Fibroblast of gingiva (primary cell): ENCODE measurements around the gene MST1R.
"Not testable (repeated sequence)": the region's sequence is repeated elsewhere in the genome, so short reads cannot be mapped to it uniquely, and the experiment has no call there.

ENCODE experiments used
- DNase-seq: peaks from one replicate; pipeline ENCODE4 v3.0.0-alpha.2; 2011; ENCODE audit warnings: low read depth

The MST1R gene

DNA sequence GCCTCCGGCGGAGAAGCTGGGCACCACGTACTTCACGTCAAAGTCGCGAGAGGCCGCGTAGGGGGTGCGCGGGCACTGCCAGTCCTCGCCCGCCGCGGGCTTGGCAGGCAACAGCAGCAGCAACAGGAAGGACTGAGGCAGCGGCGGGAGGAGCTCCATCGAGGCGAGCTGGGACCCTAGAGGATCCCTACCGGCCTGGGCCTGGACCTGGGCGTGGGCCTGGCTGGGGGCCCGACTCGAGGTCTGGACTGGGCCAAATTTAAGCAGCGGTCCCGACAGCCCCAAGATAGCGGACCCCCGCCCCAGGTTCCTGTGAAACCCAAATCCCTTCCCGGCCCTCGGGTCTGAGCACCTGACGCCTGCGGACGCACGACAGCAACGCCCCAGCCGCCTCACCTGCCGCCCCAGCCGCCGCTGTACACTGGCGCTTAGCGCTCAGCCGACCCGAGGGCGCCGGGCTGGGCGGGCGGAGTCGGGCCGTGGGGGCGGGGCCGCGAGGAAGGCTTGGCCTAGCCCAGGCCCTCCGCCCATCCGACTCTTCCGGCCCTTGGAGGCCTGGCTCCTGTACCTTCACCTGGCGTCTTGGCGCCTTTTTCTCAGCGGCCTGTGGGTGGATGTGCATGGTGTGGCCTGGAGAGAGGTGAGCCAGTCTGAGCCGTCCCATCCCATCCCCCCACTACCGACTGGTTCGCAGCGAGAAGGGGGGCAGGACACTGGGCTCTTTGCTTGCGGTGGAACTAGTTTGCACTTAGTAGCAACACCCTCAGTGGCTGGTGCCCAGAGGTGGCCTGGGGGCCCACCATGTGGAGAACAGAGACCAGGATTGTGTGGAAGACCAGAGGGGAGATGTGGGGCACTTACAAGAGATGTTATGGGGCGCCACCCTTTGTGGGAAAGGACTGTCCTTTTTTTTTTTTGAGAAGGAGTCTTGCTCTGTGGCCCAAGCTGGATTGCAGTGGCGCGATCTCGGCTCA lies at the start of gene MST1R:
Gene MST1R, minus strand, starts transcription at position 423 of the 974 bp plus-strand sequence. Its CDS starts 264 bp downstream, at position 159.
- DNase-seq: no peak

DNA sequence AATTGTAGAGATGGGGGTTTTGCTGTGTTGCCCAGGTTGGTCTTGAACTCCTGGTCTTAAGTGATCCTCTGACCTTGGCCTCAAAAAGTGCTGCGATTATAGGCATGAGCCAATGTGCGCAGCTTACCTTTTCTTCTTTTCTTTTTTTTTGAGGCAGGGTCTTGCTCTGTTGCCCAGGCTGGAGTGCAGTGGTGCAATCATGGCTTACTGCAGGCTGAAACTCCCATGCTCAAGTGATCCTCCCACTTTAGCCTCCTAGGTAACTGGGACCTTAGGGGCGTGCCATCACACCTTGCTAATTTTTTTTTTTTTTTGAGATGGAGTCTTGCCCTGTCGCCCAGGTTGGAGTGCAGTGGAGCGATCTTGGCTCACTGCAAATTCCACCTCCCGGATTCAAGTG lies 49.3 kb upstream of the MST1R start:
- DNase-seq: no peak

DNA sequence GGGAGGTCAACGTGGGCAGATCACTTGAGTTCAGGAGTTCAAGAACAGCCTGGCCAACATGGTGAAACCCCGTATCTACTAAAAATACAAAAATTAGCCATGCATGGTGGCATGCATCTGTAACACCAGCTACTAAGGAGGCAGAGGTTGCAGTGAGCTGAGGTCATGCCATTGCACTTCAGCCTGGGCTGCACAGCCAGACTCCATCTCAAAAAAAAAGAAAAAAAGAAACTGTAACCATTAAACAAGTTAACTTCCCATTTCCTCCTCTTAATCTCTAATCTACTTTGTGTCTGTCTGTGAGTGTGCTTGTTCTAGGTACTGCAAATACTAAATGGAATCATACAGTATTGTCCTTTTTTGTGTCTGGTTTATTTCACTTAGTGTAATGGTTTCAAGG lies 39.0 kb upstream of the MST1R start:
- no peak for DNase-seq

GRCh38 chr3:49940667-49941249 lies 37.1 kb upstream of the MST1R start:
- DNase-seq: no peak

DNA sequence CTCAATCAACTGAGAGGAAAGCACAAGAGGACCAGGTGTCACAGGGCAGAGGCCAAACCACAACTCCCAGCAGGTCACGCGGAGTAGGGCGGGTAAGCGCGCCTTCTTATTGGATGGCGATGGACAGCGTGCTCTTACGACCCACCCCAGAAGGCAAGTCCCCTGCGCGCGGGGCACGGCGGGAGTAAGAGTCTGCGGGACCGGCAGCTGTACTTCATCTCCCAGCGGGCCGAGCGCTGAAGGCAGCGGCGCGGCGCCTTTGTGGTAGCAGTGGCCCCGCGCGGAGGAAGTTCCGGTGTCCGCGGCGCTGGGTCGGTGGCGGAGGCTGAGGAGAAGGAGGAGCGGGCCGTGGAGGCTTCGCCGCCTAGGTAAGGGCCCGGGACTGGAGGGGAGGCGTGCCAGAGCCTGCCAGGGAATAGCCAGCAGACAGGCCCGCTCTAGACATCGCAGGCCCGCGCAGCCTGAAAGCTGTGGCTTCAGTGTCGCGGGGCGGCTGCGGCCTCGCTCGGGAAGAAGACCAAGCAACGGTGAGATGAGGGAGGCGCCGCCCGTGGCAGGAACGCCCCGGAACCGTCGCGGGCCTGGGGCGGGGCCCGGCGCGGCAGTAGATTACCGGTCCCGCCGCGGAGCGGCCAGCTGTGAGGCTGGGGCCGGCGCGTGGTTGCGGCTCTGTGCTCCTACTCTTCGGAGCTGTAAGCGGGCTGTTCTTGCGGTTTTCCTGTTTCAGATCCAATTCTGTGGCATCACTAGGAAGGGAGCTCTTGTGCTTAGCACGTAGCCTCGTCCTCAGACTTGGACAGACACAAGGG lies 36.4 kb upstream of the MST1R start, which contains the start of gene RBM6:
Gene RBM6, plus strand, starts transcription at position 293 of the 809 bp plus-strand sequence. CDS start 22,492 bp downstream, outside the sequence.
- DNase-seq: peak; percentile 98

DNA sequence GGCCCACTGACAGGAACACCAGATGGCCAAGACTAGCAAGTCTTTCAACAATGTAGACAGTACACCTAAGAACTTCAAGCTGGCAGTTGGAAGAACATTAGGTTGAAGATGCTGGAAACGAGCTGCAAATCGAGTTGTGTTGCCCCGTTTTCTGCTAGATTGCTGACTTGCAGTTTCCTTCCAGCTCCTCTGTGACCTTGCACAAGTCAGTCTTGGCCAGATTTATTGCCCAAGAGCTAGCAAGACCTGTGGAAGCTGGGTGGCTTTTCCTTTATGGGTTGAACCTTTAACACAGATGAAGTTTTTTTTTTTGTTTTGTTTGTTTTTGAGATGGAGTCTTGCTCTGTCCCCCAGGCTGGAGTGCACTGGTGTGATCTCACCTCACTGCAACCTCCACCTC lies 33.4 kb upstream of the MST1R start:
- DNase-seq: peak; percentile 18

GRCh38 chr3:49932281-49932680 lies 28.6 kb upstream of the MST1R start:
- DNase-seq: not testable (repeated sequence)

- DNase-seq: no peak
These were observed 27.2 kb upstream of the MST1R start for GRCh38 chr3:49930922-49931321.

DNA sequence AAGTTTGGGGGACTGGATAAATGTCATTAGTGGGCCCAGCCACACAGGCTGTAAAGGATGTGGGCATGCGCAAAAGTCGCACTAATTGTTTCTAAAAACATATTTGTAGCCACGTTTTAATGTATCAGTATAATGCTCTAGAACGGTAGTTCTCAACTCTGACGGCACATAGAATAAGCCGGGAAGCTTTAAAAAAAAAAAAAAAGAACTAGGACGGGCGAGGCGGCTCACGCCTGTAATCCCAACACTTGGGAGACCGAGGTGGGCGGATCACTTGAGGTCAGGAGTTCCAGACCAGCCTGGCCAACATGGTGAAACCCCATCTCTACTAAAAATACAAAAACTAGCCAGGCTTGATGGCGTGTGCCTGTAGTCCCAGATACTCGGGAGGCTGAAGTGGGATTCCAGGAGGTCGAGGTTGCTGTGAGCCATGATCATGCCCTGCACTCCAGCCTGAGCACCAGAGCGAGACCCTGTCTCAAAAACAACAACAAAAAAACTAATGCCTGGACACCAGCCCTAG lies 26.6 kb upstream of the MST1R start:
- DNase-seq: no peak

- DNase-seq: peak; percentile 92
These were observed 25.9 kb upstream of the MST1R start, which contains the start of gene MON1A for GRCh38 chr3:49929291-49930167. Gene MON1A (minus strand): TSS chr3:49929811. CDS start chr3:49913346, 16,465 bp downstream.

GRCh38 chr3:49928481-49929017 lies 24.9 kb upstream of the MST1R start:
- DNase-seq: no peak

GRCh38 chr3:49927798-49928197 lies 24.1 kb upstream of the MST1R start:
- no peak for DNase-seq

DNA sequence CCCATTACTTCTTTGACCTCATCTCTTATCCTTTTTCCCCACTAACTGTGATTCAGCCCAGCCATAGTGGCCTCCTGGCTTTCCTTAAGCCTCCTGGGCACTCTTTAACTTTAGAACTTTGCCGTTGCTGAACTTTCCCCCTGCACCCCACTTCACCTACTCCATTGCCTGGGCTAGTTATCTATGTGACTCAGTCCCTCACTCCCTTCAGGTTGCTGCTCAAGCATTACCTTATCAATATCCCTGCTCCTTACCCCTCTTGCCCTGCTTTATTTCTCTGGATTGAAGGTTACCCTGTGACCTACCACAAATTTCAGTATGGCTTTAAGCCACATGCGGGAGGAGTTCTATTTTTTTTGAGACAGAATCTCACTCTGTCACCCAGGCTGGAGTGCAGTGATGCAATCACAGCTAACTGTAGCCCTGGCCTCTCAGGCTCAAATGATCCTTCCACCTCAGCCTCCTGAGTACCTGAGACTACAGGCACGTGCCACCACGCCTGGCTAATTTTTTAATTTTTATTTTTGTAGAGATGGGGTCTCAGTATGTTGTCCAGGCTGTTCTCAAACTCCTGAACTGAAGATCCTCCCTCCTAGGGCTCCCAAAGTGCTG lies 22.6 kb upstream of the MST1R start:
- DNase-seq: no peak

DNA sequence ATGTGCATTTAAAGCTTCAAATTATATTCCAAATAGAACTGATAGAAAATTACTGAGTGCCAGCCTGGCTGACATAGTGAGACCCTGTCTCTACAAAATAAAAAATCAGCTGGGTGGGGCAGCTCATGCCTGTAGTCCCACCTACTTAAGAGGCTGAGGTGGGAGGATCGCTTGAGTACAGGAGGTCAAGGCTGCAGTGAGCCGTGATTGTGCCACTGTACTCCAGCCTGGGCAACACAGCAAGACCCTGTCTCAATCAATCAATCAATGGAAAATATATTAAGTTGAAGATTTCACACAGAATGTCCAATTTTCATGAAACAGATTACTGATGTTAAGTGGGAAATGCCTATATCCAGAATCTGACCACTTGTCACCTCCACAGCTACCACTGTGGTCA lies 21.8 kb upstream of the MST1R start:
- DNase-seq: no peak

DNA sequence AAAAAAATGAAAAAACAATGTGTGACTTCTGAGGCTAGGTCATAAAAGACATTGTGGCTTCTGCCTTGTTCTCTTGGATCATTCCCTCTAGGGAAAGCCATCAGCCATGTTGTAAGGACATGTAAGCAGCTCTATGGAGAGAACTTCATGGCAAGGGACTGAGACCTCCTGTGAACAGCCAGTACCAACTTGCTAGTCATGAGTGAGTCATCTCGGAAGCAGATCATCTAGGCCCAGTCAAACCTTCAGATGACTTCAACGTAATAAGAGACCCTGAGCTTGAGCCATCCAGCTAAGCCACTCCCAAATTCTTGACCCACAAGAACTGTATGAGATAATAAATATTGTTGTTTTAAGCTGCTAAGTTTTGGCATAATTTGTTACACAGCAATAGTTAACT lies 21.0 kb upstream of the MST1R start:
- peak; percentile 75 for DNase-seq

- DNase-seq: not testable (repeated sequence)
These were observed 14.3 kb upstream of the MST1R start for GRCh38 chr3:49917806-49918590.

DNA sequence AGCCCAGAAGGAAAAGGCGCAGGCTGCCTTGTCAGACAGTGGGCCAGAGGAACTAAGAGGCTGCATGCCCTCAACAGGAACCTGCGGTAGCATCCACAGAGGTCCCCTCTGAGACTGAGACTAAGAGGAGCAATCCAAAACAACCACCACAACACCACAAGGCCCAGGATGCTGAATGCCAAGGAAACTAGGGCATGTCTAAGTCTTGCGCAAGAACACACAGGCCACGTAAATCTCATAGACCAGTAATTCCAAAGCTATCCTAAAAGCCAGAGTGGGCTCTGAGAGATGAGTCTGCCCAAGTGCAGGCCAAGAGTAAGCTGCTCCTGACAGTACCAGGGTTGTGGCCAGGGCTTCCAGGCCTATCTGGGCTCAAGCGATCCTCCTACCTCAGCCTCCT lies 13.0 kb upstream of the MST1R start:
- DNase-seq: peak; percentile 52

- no peak for DNase-seq
These were observed 11.2 kb upstream of the MST1R start for GRCh38 chr3:49914906-49915305.

DNA sequence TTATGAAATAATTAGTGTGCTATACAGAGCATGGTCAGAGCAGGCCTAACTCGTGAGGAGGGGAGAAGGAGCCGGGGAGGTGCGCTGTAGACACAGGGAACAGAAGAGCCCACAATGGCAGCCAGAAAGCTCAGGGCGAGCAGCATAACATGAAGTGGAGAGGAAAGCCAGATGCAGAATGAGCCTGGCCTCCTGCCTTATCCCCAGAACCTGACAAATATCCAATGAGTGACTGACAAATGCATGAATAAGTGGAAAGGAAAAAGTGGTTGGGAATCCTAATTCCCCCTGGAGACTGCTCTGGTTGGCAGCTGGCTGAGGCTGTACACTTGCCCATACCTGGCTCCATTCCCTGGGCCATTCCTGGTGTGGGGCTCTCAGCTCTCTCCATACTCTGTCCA lies 9.2 kb upstream of the MST1R start:
- DNase-seq: no peak
